CD4-positive, CD25-positive, alpha-beta regulatory T cell (primary cell): ENCODE data around the gene RCOR3. TPM values are rescaled to one million over a fixed set of nuclear protein-coding genes. Genes with fewer than 3 reads are reported as not detected.

Experiments
- ATAC-seq, 2 donors: fragments of 150-1000 bp; cut with Tn5 transposase; one replicate each; pipeline ENCODE4 v1.10.0; 2021; ENCODE audit warnings: low read depth in 2 of 2, moderate number of reproducible peaks in 2 of 2, moderate library complexity in 1 of 2
- DNase-seq, 3 donors: peaks; one replicate each; pipeline versions ENCODE4 v3.0.0 to v3.0.0-alpha.2; 2012 to 2022; ENCODE audit warnings: mixed read lengths in 1 of 3
- H3K27ac ChIP-seq: one replicate; pipeline ENCODE4 v1.7.0; 2013; ENCODE audit warnings: mild to moderate bottlenecking, low read length; ENCODE audit not compliant: insufficient read depth, poor library complexity, severe bottlenecking
- H3K27me3 ChIP-seq: one replicate; pipeline ENCODE4 v1.7.0; 2013; ENCODE audit warnings: low read length; ENCODE audit not compliant: control insufficient read depth, insufficient read depth
- H3K36me3 ChIP-seq: one replicate; pipeline ENCODE4 v1.7.0; 2013; ENCODE audit warnings: mild to moderate bottlenecking, low read length, moderate library complexity; ENCODE audit not compliant: control insufficient read depth, insufficient read depth
- H3K4me1 ChIP-seq: 2 replicates; pipeline ENCODE4 v1.7.0; 2013; ENCODE audit warnings: mild to moderate bottlenecking, low read length; ENCODE audit not compliant: insufficient read depth, control insufficient read depth, poor library complexity, severe bottlenecking
- H3K4me3 ChIP-seq: one replicate; pipeline ENCODE4 v1.7.0; 2013; ENCODE audit warnings: low read depth, mild to moderate bottlenecking, low read length, moderate library complexity
- H3K9me3 ChIP-seq, 2 experiments: 1 replicate in 1 of 2; 2 replicates in 1 of 2; pipeline ENCODE4 v1.7.0; 2013; ENCODE audit warnings: low read length in 2 of 2, mild to moderate bottlenecking in 1 of 2, moderate library complexity in 1 of 2; ENCODE audit not compliant: control insufficient read depth in 2 of 2
- H3K27ac Mint-ChIP-seq, 3 donors: one replicate each; pipeline ENCODE4 v1.8.0; 2020 to 2022; ENCODE audit warnings: mild to moderate bottlenecking in 3 of 3, mixed read lengths in 3 of 3, moderate library complexity in 2 of 3
- H3K27me3 Mint-ChIP-seq: one replicate; pipeline ENCODE4 v1.8.0; 2022; ENCODE audit warnings: mild to moderate bottlenecking, mixed read lengths
- H3K36me3 Mint-ChIP-seq: one replicate; pipeline ENCODE4 v1.8.0; 2020; ENCODE audit warnings: mixed read lengths
- H3K4me1 Mint-ChIP-seq, 4 donors: one replicate each; pipeline ENCODE4 v1.8.0; 2020 to 2022; ENCODE audit warnings: mixed read lengths in 4 of 4, mild to moderate bottlenecking in 1 of 4
- H3K4me3 Mint-ChIP-seq, 4 donors: one replicate each; pipeline ENCODE4 v1.8.0; 2020 to 2022; ENCODE audit warnings: mild to moderate bottlenecking in 4 of 4, mixed read lengths in 4 of 4, moderate library complexity in 3 of 4
- H3K9me3 Mint-ChIP-seq, 7 donors: one replicate each; pipeline ENCODE4 v1.8.0; 2020 to 2022; ENCODE audit warnings: mixed read lengths in 7 of 7, mild to moderate bottlenecking in 3 of 7, moderate library complexity in 2 of 7
- polyA plus RNA-seq, 4 donors: library from polyadenylated mRNA; unstranded; fragments of 300-500 nt; fragmentation: Illumina TruSeq; gene quantifications; one replicate each; pipeline ENCODE4 v1.2.3, GENCODE V29; 2021
- total RNA-seq: library from RNA; stranded (reverse); gene quantifications from one replicate; pipeline ENCODE4 v1.2.3, GENCODE V29; 2022

Gene RCOR3
- total and polyA plus RNA-seq, 5 donors from 2014 or later, result 22.7 to 73.9 (median 26.8) TPM

- peaks cover 56% of the 10 kb centered on the region for H3K4me1 ChIP-seq
- Mint-ChIP-seq H3K27me3 (no peaks in the 10 kb centered on the region), H3K9me3 (no peaks in the 10 kb centered on the region), H3K27ac (peak within 1 kb of the TSS; percentile 95 to 100 (median 98)), H3K4me3 (peak within 1 kb of the TSS; percentile 95 to 97 (median 96)), H3K36me3 (peaks cover 12% of the 10 kb centered on the region), H3K4me1 (peaks cover 33 to 74% (median 58%) of the 10 kb centered on the region in 4 donors)
- H3K36me3 ChIP-seq, result peaks cover 2% of the 10 kb centered on the region
- no peaks in the 10 kb centered on the region for H3K9me3 ChIP-seq
- no peaks in the 10 kb centered on the region for H3K27me3 ChIP-seq
- peak within 1 kb of the TSS; percentile 83 for H3K27ac ChIP-seq
- DNase-seq (peak; percentile 41 to 55 (median 54)), ATAC-seq (peak; percentile 23 to 32)
- H3K4me3 ChIP-seq, result peak within 1 kb of the TSS; percentile 91
Observed at GRCh38 chr1:211326528-211327345, 67.6 kb downstream of the RCOR3 start, which contains the start of gene TRAF5. TSS of gene TRAF5 (plus strand) at chr1:211326833. CDS start at chr1:211353240, 26,407 bp downstream.

- H3K4me3 Mint-ChIP-seq, result peak overlapping the region; percentile 95 to 97 (median 96)
- Histone ChIP-seq H3K36me3 (peaks cover 2% of the 10 kb centered on the region), H3K27me3 (no peaks in the 10 kb centered on the region), H3K4me1 (peaks cover 63% of the 10 kb centered on the region), H3K4me3 (peak overlapping the region; percentile 91), H3K9me3 (no peaks in the 10 kb centered on the region), H3K27ac (peak overlapping the region; percentile 83)
- DNase-seq, result peak in 2 of 3 donors; percentile 43 to 75
- peaks cover 34 to 77% (median 62%) of the 10 kb centered on the region in 4 donors for H3K4me1 Mint-ChIP-seq
- H3K27ac Mint-ChIP-seq, result peak overlapping the region; percentile 90 to 100 (median 95)
- no peaks in the 10 kb centered on the region for H3K9me3 Mint-ChIP-seq
- ATAC-seq, result peak; percentile 29 to 40
- peaks cover 12% of the 10 kb centered on the region for H3K36me3 Mint-ChIP-seq
- no peaks in the 10 kb centered on the region for H3K27me3 Mint-ChIP-seq
Observed at GRCh38 chr1:211327346-211327921, 68.3 kb downstream of the RCOR3 start.

GRCh38 chr1:211328084-211328694 is 69.0 kb downstream of the RCOR3 start:
- H3K27me3 ChIP-seq, result no peaks in the 10 kb centered on the region
- peak overlapping the region; percentile 91 for H3K4me3 ChIP-seq
- H3K4me1 ChIP-seq, result peaks cover 69% of the 10 kb centered on the region
- ATAC-seq (no peak), DNase-seq (no peak)
- peaks cover 2% of the 10 kb centered on the region for H3K36me3 ChIP-seq
- H3K4me3 Mint-ChIP-seq, result peak overlapping the region; percentile 95 to 97 (median 96)
- H3K27ac Mint-ChIP-seq, result peak overlapping the region; percentile 90 to 100 (median 95)
- no peaks in the 10 kb centered on the region for H3K9me3 ChIP-seq
- no peaks in the 10 kb centered on the region for H3K27me3 Mint-ChIP-seq
- peaks cover 12% of the 10 kb centered on the region for H3K36me3 Mint-ChIP-seq
- peaks cover 40 to 84% (median 67%) of the 10 kb centered on the region in 4 donors for H3K4me1 Mint-ChIP-seq
- no peaks in the 10 kb centered on the region for H3K9me3 Mint-ChIP-seq
- H3K27ac ChIP-seq, result peak overlapping the region; percentile 83

GRCh38 chr1:211328866-211329475 is 69.8 kb downstream of the RCOR3 start:
- peak overlapping the region; percentile 83 for H3K27ac ChIP-seq

GRCh38 chr1:211329764-211330201 is 70.6 kb downstream of the RCOR3 start:
- peak in 2 of 3 donors; percentile 26 to 61 for DNase-seq
- peak; percentile 35 to 54 for ATAC-seq
- Mint-ChIP-seq H3K4me3 (peak overlapping the region; percentile 95 to 97 (median 96)), H3K36me3 (peaks cover 14% of the 10 kb centered on the region), H3K27ac (peak overlapping the region; percentile 90 to 100 (median 95)), H3K4me1 (peaks cover 38 to 90% (median 69%) of the 10 kb centered on the region in 4 donors), H3K27me3 (no peaks in the 10 kb centered on the region), H3K9me3 (no peaks in the 10 kb centered on the region)
- Histone ChIP-seq H3K4me1 (peaks cover 81% of the 10 kb centered on the region), H3K36me3 (peaks cover 2% of the 10 kb centered on the region), H3K27ac (peak overlapping the region; percentile 83), H3K27me3 (no peaks in the 10 kb centered on the region), H3K4me3 (peak overlapping the region; percentile 91), H3K9me3 (no peaks in the 10 kb centered on the region)

More at GRCh38 chr1:211328866-211329475, 69.8 kb downstream of the RCOR3 start:
- H3K4me1 ChIP-seq, result peaks cover 73% of the 10 kb centered on the region
- H3K9me3 ChIP-seq, result no peaks in the 10 kb centered on the region
- DNase-seq (no peak), ATAC-seq (no peak)
- H3K27ac Mint-ChIP-seq, result peak overlapping the region; percentile 90 to 100 (median 95)
- peak overlapping the region; percentile 91 for H3K4me3 ChIP-seq
- H3K27me3 ChIP-seq, result no peaks in the 10 kb centered on the region
- H3K36me3 ChIP-seq, result peaks cover 2% of the 10 kb centered on the region
- no peaks in the 10 kb centered on the region for H3K9me3 Mint-ChIP-seq
- peak overlapping the region; percentile 95 to 97 (median 96) for H3K4me3 Mint-ChIP-seq
- peaks cover 12% of the 10 kb centered on the region for H3K36me3 Mint-ChIP-seq
- H3K4me1 Mint-ChIP-seq, result peaks cover 40 to 86% (median 67%) of the 10 kb centered on the region in 4 donors
- H3K27me3 Mint-ChIP-seq, result no peaks in the 10 kb centered on the region

- Mint-ChIP-seq H3K36me3 (peaks cover 16% of the 10 kb centered on the region), H3K27me3 (no peaks in the 10 kb centered on the region), H3K27ac (peak overlapping the region; percentile 90 to 100 (median 95)), H3K9me3 (no peaks in the 10 kb centered on the region), H3K4me3 (peak overlapping the region; percentile 95 to 97 (median 96)), H3K4me1 (peaks cover 42 to 92% (median 74%) of the 10 kb centered on the region in 4 donors)
- no peak for DNase-seq
- peak overlapping the region; percentile 91 for H3K4me3 ChIP-seq
- peak overlapping the region; percentile 83 for H3K27ac ChIP-seq
- peaks cover 84% of the 10 kb centered on the region for H3K4me1 ChIP-seq
- H3K27me3 ChIP-seq, result no peaks in the 10 kb centered on the region
- H3K9me3 ChIP-seq, result no peaks in the 10 kb centered on the region
- peaks cover 2% of the 10 kb centered on the region for H3K36me3 ChIP-seq
- ATAC-seq, result no peak
Observed at GRCh38 chr1:211330282-211330936, 71.2 kb downstream of the RCOR3 start.
